ENCODE results near the gene LRRN3.

DNA sequence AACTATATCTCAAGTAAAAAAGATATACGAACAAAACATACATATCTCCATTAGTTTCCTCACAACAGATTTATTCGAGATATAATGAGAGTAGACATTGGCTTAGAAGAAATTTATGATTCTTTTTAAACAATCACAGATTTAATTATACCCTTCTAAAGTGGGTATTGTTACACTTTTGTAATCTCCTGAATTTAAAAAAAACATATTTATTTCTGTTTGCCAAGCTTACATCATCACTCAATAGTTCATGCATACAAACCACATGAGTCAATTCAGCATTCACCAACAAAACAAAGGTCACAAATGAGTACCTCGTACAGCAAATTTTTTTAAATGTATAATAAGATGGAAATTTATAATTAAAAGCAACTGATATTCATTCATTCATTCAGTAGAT, 17.6 kb downstream of the LRRN3 start:
- TF ChIP-seq, protein P1, sequence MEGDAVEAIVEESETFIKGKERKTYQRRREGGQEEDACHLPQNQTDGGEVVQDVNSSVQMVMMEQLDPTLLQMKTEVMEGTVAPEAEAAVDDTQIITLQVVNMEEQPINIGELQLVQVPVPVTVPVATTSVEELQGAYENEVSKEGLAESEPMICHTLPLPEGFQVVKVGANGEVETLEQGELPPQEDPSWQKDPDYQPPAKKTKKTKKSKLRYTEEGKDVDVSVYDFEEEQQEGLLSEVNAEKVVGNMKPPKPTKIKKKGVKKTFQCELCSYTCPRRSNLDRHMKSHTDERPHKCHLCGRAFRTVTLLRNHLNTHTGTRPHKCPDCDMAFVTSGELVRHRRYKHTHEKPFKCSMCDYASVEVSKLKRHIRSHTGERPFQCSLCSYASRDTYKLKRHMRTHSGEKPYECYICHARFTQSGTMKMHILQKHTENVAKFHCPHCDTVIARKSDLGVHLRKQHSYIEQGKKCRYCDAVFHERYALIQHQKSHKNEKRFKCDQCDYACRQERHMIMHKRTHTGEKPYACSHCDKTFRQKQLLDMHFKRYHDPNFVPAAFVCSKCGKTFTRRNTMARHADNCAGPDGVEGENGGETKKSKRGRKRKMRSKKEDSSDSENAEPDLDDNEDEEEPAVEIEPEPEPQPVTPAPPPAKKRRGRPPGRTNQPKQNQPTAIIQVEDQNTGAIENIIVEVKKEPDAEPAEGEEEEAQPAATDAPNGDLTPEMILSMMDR (IDR thresholded peaks at IDR 0.05): no peak
- no peak for TF ChIP-seq POLR2A (IDR thresholded peaks at IDR 0.05)

All from tibial nerve (tissue), 3 donors.